Suppressor macrophage treated with lipopolysaccharide for 4 hours (primary cell): Measurements from ENCODE around the gene PDLIM1.
"Not testable (repeated sequence)": the region's sequence is repeated elsewhere in the genome, so short reads cannot be mapped to it uniquely, and the experiment has no call there.

Experiments
- DNase-seq: peaks from one replicate; pipeline ENCODE4 v3.0.0-alpha.2; 2020

PDLIM1 gene

DNA sequence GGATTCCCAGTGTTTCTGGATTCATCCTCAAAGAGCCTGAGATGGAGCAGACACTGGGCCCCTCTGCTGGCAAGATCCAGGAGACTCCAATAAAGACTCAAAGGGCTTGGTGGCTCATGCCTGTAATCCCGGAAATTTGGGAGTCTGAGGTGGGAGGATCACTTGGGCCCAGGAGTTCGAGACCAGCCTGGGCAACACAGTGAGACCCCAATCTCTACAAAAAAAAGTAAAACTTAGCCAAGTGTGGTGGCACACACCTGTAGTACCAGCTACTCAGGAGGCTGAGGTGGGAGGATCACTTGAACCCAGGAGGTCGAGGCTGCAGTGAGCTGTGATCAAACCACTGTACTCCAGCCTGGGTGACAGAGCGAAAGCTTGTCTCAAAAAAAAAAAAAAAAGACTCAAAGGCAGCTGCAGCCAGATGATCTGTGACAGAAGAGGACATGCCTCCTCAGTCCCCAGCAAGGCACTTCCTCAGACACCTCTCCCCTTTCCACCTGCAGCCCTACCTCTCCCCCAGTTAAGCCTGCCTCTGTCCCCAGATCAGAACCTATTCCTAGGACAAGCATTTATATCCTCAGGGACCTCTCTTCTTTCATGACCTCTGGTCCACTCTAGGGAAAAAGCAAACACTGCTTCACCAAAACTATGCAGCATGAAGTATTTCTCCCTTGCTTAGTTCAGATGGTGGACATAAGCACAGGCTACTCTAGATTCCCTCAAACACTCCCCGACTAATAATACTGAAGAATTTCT is 27.9 kb downstream of the PDLIM1 start:
- no peak for DNase-seq

DNA sequence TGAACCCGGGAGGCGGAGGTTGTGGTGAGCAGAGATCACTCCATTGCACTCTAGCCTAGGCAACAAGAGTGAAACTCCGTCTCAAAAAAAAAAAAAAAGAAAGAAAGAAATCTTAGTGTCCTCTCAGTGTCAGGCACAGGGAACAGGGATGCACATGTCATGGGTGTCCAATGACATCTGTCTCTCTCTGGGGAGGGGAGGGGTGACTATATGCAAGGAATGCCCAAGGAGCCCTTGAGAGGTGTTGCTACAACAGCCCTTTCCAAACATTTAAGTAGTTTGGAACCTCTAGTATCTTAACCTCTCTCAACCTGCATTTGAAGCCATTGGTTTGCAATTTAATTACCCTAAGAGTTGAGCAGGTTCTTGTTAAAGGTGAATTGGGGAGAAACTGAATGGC is 28.9 kb downstream of the PDLIM1 start:
- no peak for DNase-seq

DNA sequence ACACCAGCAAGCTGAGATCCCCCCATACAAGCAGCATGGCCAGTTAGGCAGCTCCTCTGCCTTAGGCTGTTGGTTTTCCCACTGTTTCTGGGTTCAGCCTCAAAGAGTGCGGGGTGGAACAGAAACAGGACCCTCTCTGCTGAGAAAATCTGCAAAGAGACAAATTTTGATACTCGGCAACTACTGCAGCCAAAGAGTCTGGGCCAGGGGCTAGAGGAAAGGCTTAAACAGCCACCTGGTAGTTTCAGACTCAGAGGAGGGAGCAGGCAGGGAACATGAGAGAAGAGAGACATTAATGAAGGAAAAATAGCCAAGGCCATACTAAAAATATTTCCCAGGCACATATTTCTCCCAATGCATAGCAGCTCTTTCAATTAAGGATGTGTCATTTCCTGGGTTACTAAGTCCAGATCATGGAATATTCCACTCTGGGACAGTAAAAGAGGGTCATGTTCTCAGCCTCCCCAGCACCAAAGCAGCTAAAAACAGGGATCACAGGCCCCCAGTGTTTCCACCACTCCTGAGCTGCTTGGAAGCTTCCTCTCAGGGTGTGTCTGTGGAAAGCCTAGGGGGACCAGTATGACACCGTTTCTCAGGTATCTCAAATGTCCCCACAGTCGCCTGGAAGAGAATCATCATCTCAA is 29.8 kb downstream of the PDLIM1 start:
- no peak for DNase-seq

DNA sequence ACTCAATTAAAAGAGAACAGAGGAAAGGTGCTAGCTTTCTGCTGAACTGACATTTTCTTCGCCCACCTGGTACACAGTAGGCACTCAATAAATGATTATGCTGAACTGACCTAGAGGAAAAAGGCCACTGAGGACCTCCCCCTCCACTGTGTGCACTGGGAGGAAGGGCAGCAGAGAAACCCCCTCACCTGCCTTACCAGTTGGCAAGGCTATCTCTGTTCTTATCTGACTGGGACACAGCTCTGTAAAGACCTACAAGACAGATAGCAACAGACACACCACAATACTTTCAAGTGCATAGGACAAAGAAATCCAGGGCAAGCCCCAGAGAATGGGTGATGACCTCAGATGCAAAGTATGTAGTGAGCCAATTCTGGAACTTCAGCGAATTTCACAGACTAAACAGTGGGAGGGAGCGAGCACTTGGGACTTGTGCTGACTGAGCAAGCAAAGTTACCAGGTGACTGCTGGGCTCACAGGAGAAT is 30.4 kb downstream of the PDLIM1 start:
- DNase-seq = peak; percentile 43

DNA sequence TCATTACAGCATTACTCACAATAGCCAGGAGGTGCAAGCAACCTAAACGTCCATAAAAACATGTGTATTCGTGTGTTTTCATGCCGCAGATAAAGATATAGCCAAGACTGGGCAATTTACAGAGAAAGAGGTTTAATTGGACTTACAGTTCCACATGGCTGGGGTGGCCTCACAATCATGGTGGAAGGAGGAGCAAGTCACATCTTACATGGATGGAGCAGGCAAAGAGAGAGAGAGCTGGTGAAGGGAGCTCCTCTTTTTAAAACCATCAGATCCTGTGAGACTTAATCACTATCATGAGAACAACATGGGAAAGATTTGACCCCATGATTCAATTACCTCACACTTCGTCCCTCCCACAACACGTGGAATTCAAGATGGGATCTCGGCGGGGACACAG is 33.0 kb downstream of the PDLIM1 start:
- no peak for DNase-seq

DNA sequence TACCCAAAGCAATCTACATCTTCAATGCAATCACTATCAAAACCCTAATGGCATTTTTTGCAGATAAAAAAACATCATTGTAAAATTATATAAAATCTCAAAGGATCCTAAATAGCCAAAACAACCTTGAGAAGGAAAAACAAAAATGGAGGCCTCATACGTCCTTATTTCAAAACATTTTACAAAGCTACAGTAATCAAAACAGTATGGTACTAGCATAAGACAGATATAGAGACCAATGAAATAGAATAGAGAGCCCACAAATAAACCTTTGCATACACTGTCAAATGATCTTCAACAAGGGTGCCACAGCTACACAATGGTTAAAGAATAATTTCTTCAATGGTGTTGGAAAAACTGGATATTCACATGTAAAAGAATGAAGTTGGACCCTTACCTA is 34.5 kb downstream of the PDLIM1 start:
- no peak for DNase-seq

DNA sequence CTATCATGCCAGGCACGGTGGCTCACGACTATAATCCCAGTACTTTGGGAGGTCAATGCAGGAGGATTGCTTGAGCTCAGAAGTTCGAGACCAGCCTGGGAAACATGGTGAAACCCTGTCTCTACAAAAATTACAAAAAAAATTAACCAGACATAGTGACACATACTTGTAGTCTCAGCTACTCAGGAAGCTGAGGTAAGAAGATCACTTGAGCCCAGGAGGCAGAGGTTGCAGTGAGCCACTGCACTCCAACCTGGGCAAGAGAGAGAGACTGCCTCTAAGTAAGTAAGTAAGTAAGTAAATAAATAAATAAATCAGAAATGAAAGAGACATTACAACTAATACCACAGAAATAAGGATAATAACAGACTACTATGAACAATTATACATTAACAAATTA is 36.2 kb downstream of the PDLIM1 start:
- DNase-seq = no peak

DNA sequence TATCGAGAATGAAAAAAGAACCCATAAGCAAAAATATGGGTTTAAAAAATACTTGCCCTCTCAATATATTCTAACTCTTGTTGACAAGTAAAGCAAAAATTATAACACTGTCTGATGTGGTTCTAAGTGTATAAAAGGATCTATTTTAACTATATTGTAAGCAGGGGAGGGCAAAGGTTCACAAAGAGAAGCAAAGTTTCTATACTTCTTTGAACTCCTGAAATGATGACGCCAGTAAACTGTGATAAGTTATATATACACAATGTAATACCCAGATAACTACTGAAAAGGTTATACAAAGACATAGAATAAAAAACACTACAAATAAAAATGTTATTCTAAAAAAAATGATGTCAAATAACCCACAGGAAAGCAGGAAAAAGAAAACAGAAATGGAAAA is 37.1 kb downstream of the PDLIM1 start:
- no peak for DNase-seq

DNA sequence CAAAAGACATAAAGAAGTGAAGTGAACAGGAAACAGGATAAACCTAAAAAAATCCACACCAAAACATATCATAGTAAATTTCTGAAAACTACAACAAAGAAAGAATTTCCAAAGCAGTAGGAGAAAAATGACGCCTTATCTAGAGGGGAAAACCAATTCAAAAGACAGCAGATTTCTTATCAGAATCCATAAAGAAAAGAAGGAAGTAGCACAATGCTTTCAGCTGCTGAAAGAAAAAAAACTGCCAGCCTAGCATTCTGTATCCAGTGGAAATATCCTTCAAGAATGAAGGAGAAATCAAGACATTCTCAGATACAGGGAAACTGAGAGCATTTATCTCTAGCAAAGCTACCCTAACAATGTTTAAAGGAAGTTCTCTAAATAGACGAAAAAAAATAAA is 37.8 kb downstream of the PDLIM1 start:
- DNase-seq = no peak

DNA sequence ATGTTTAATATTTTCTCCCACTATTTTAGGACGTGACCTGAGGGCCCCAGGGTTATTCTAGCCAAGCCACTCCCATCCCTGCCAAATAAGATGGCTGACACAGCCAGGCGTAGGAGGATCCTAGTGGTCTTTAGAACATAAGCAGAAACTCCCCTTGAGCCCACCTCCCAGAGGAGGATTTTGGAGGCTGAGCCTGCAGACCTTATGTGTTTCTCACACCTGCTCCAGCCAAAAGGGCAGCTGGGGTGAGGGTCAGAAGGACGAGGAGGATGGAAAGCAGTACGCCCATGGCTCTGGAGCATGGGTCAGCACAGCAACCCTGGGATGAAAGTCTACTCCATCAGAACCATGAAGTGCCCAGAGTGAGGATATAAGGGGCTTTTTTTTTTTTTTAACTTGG is 39.9 kb downstream of the PDLIM1 start:
- no peak for DNase-seq

DNA sequence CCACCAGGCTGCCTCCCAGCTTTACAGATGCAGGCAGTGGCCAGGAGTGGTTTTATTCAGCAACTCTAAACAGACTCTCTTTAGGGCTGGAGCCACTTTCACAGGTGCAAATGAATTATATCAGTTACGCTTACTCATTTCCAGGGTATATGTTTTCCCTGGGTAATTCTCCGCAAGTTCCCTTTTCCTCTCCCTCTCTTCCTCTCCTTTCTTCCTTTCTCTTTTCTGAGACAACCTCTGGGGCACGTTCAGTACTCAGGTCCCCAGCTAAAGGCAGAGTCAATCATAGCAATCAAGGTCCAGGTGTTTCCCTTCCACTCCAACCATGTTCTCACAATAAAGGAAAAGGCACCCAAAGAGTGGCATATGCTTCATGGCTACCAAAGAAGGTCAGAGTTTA is 41.3 kb downstream of the PDLIM1 start:
- no peak for DNase-seq

DNA sequence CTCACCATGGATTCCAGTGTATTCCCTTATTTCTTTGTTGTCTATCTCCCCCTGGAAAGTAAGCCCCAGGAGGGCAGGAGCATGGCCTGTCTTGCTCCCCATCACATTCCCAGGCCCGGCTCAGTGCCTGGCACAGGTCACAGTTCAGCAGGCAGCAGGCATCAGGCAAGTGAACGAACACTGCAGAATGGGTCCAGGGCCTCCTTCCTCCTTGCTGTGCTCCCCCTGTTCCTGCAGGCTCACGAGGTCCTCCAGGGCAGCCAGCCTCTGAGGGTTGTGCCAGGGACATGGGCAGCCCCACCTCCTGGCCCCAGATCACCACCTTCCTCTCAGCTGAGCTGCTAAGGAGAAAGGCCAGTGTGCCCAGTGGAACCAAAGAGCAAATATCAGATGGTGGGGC is 41.8 kb downstream of the PDLIM1 start:
- DNase-seq = no peak

DNA sequence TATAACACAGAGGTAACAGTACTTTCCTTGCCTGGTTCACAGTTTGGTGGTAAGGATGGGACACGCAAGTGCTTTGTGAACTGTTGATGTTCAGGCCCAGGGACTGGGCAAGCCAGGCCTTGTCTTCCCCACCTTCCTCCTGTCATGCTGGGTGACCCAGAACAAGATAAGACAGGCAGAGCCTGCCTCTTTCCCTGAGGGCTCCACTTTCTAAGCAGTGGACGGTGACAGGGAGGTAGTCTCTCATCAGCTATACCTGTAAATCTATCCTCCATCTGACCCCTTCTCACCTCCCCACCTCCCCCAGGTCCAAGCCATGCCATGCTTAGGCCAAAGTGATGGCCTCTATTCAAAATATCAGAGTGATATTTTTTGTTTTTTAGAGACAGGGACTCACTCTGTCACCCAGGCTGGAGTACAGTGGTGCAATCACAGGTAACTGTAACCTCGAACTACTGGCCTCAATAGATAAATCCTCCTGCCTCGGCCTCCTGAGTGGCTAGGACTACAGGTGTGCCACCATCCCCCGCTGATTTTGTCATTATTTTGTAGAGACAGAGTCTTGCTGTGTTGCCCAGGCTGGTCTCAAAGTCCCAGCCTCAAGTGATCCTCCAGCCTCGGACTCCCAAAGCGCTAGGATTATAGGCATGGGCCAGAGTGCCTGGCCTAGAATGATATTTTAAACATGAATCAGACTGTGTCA is 42.8 kb downstream of the PDLIM1 start:
- DNase-seq = no peak

DNA sequence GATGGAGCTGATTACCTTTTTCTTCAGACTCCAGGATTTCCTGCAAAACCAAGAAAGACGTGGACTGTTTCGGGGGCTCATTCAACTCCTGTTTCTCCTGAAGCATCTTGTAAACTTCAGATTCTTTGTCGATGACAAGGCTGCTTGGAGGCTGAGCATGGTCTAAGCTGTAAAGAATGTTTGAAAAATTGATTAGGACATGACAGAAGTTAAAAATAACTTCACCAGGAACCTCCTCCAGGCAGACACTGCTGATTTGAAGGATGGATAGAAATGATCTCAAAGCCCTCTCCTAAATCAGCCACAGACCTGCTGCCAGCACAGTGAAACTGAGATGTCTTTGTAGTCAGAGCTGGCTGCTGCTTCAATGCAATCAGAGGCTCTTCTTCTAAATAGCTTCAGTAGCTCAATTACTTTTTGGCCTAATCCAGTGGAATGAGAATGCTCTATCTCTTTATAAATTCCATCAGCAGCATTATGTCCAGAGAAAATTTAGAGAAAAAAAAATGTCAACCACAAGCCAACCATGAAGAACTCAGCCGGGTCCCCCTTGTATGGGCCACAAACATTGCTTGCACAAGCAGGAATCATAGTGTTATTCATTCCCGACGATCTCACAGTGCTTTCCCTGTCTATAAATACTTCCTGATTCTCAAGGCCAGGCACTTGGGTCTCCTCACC is 43.5 kb downstream of the PDLIM1 start:
- DNase-seq = no peak

DNA sequence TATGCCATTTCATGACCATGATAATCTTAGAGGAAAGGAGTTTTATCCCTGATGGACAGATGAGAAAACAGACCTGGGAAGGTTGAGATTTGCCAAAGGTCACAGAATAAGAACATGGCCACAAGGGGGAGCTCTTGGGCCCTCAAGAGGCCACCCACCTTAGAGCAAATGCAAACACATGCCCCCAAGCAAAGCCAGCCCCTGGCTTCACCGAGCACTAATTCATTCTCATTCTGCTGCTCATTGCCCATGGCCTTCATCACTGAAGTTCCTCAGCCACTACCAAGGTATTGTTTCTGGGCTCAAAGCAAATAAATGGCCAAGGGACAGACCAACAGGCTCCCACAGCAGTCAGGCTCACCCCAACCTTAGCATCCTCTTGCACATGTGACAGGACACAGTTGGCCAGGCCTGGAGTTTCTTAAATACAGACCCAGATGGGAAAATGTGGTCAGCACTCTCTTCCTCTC is 44.2 kb downstream of the PDLIM1 start:
- peak; percentile 84 for DNase-seq

DNA sequence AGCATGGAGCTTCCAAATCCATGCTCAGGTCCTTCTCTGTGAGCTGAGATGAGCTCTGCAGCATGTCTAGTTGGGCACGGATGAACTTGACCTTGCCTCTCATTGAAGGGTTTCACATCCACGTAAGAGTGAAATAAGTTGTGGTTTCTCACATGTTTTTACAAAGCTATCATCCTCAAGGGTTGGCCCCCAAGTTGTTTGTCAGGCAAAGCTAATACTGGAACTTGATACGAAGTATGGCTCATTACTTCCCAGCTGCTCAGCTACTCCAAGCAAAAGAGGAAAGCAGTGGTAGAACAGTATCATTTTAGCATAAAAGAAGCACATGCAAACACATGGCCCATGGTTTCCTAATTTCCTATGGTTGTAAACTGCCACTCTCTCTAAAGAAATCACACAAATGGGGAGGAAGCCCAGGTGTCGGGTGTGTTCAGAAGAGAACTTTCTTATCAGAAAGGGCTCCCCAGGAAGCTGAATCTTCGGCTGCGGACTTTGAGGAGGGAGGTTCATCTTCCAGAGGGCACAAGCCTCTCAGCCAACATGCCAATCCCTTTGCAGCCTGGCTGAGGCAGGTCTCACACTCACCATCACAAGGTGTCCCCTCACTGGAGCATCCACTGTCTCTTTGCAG is 45.3 kb downstream of the PDLIM1 start:
- DNase-seq = no peak

DNA sequence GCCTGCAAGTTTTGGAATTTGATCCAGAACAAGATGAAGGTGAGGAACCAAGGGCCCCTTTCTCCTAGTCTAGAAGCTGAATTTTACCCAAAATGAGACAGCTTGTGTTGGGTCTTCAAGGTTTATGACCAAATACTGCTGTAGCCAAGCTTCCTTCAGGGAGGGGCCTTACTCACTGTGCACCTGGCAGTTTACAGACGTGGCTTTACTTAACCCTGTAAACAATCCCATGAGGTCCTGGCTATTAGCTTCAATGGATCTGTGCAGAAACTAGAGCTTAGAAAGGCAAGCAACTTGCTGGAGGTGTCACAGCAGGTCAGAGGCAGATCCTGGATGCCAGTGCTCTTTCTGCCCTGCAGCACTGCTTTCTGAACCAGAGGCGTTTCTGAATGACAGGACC is 46.7 kb downstream of the PDLIM1 start:
- DNase-seq = no peak

DNA sequence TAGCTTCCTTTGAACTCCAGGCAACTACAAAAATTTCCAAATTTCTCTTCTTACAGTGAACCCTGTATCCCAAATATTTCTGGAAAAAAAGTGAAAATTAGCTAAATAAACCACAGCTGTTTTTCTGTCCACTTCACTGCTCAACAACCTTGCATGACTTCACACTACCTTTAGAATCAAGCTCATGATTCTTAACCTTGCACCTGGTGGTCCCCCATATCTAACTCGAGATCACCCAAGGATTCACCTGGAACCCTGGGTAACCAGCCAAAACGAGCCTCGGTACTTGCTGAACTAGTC is 47.5 kb downstream of the PDLIM1 start:
- no peak for DNase-seq

DNA sequence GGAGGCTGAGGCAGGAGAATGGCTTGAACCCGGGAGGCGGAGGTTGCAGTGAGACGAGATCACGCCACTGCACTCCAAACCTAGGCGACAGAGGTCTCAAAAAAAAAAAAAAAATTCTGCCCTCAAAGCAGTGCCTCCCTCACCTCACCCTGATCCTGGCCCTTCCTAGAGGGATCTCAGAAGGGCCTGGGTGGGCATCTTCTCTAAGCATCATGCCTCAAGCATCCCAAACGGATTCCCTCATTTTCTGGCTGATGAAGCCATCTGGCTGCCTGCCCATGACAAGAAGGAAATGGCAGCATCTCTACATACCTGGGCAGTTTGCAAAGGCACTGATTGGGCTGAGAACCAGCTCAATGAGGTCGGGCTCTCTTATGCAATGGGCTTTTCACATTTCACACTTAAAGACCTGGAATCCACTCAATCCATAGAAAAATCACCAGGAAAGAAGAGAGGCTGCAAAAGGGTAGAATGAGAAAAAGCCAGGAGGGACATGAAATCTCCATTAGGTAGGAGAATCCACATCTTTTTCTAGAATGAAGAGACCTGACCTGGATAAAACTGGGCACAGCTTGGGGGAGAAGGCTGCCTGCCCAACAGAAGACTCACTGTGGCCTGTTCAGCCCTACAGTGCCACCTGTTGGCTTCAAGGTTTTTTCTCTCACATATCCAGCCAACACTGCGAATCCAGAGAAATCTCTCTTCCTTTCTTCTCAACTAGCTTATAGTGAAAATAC is 48.1 kb downstream of the PDLIM1 start:
- DNase-seq = peak; percentile 52

DNA sequence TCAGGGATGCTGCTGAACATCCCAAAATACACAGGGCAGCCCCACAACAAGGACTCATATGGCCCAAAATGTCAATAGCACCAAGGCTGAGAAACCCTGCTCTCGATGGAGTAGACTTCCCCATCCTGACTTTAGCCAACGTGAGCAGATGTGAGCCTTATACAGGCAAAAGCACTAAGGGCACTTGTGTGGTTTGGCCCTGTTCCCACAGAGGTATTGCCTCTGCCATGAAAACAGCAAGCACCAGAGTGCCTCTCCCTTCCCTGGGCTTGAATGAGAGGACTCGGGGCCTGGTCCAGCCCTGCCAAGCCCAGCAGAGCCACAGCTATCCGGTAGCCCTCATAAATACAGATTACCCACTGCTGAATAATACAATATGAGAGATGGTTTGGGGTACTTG is 49.3 kb downstream of the PDLIM1 start:
- no peak for DNase-seq

DNA sequence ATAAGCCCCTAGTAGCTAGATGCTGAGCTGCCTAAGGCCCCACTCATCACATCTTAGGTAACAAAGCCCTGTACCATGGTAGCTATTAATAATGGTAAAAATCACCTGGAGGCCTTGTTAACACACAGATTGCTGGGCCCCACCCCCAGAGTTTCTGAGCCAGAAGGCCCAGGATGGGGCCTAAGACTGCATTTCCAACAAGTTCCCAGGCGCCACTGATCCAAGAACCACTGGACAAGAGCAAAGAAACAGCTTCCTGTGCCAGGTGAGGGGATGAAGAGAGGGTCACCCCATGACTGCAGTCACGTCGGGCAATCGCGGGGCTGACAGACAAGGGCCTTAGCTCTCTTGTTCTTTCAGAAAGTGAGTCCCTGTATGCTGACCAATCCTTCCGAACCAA is 50.0 kb downstream of the PDLIM1 start:
- no peak for DNase-seq

DNA sequence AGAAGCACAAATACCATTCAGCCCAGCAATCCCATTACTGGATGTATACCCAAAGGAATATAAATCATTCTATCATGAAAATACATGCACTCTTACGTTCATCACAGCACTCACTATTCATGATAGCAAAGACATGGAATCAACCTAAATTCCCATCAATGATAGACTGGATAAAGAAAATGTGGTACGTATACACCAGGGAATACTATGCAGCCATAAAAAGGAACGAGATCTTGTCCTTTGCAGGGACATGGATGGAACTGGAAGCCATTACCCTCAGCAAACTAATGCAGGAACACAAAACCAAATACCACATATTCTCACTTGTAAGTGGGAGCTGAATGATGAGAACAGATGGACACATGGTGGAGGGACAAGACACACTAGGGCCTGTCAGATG is 50.7 kb downstream of the PDLIM1 start:
- DNase-seq = not testable (repeated sequence)
